SK-N-SH treated with all-trans-retinoic acid at 6 μM for 48 hours (cell line): ENCODE measurements around the gene SUN5.

Experiments used
- ATAC-seq: fragments of 200-7000 bp; cut with Tn5 transposase; 3 replicates; pipeline ENCODE4 v1.9.1; 2020; ENCODE audit warnings: mild to moderate bottlenecking, moderate library complexity
- ARNTL ChIP-seq: fragments of 450-650 bp; formaldehyde crosslinking; IDR thresholded peaks from 2 replicates; pipeline ENCODE4 v1.5.0; 2020; ENCODE audit warnings: low read depth, mild to moderate bottlenecking, moderate library complexity, borderline replicate concordance
- BACH2 ChIP-seq: fragments of 250-450 bp; sonication (Bioruptor Pico); IDR thresholded peaks from 2 replicates; pipeline ENCODE4 v1.9.0; 2021; ENCODE audit warnings: mild to moderate bottlenecking, borderline replicate concordance
- CREB5 ChIP-seq: fragments of 250-450 bp; sonication (Bioruptor Pico); IDR thresholded peaks from 2 replicates; pipeline ENCODE4 v1.5.1; 2020; ENCODE audit warnings: low read depth, mild to moderate bottlenecking, moderate library complexity
- CSRNP3 ChIP-seq: fragments of 250-450 bp; sonication (Bioruptor Pico); IDR thresholded peaks from 2 replicates; pipeline ENCODE4 v1.5.1; 2021; ENCODE audit warnings: mild to moderate bottlenecking, moderate library complexity
- ESRRG ChIP-seq: fragments of 250-450 bp; sonication (Bioruptor Pico); IDR thresholded peaks from 2 replicates; pipeline ENCODE4 v1.6.1; 2021; ENCODE audit warnings: mild to moderate bottlenecking
- GLIS3 ChIP-seq: fragments of 250-450 bp; sonication (Bioruptor Pico); IDR thresholded peaks from 2 replicates; pipeline ENCODE4 v1.5.0; 2020; ENCODE audit warnings: mild to moderate bottlenecking, moderate library complexity
- ISL1 ChIP-seq: fragments of 250-450 bp; sonication (Bioruptor Pico); IDR thresholded peaks from 2 replicates; pipeline ENCODE4 v2.1.2; 2022; ENCODE audit warnings: mild to moderate bottlenecking, moderate library complexity
- OSR1 ChIP-seq: fragments of 250-450 bp; sonication (Bioruptor Pico); IDR thresholded peaks from 2 replicates; pipeline ENCODE4 v1.8.0; 2022; ENCODE audit warnings: moderate library complexity, mild to moderate bottlenecking, inconsistent platforms
- PATZ1 ChIP-seq: fragments of 250-450 bp; sonication (Bioruptor Pico); IDR thresholded peaks from 2 replicates; pipeline ENCODE4 v1.8.0; 2020; ENCODE audit warnings: mild to moderate bottlenecking, moderate library complexity, borderline replicate concordance
- POU6F1 ChIP-seq: fragments of 250-450 bp; sonication (Bioruptor Pico); IDR thresholded peaks from 2 replicates; pipeline ENCODE4 v1.8.0; 2021; ENCODE audit warnings: low read depth, mild to moderate bottlenecking, moderate library complexity, borderline replicate concordance
- PPARA ChIP-seq: fragments of 250-450 bp; sonication (Bioruptor Pico); IDR thresholded peaks from 2 replicates; pipeline ENCODE4 v1.5.0; 2020; ENCODE audit warnings: mild to moderate bottlenecking, borderline replicate concordance
- RARB ChIP-seq: fragments of 250-450 bp; sonication (Bioruptor Pico); IDR thresholded peaks from 2 replicates; pipeline ENCODE4 v1.8.0; 2021; ENCODE audit warnings: mild to moderate bottlenecking, moderate library complexity
- SNAI2 ChIP-seq: fragments of 250-450 bp; sonication (Bioruptor Pico); IDR thresholded peaks from 2 replicates; pipeline ENCODE4 v1.5.0; 2020; ENCODE audit warnings: mild to moderate bottlenecking, moderate library complexity
- TCF4 ChIP-seq: fragments of 250-450 bp; sonication (Bioruptor Pico); IDR thresholded peaks from 2 replicates; pipeline ENCODE4 v1.8.0; 2021; ENCODE audit warnings: mild to moderate bottlenecking, moderate library complexity, borderline replicate concordance
- ZC3H10 ChIP-seq: fragments of 250-450 bp; sonication (Bioruptor Pico); IDR thresholded peaks from 2 replicates; pipeline ENCODE4 v1.5.1; 2021; ENCODE audit warnings: mild to moderate bottlenecking, moderate library complexity
- ZFP3 ChIP-seq: fragments of 250-450 bp; sonication (Bioruptor Pico); IDR thresholded peaks from 2 replicates; pipeline ENCODE4 v1.5.0; 2020; ENCODE audit warnings: mild to moderate bottlenecking, moderate library complexity
- ZFP30 ChIP-seq: fragments of 450-650 bp; formaldehyde crosslinking; IDR thresholded peaks from 2 replicates; pipeline ENCODE4 v1.5.0; 2022; ENCODE audit warnings: mild to moderate bottlenecking, moderate library complexity
- ZNF565 ChIP-seq: fragments of 450-650 bp; formaldehyde crosslinking; conservative IDR thresholded peaks from 2 replicates; pipeline ENCODE4 v1.5.0; 2020; ENCODE audit warnings: low read depth, mild to moderate bottlenecking, moderate library complexity
- ZNF70 ChIP-seq: fragments of 450-650 bp; formaldehyde crosslinking; IDR thresholded peaks from 2 replicates; pipeline ENCODE4 v1.5.0; 2020; ENCODE audit warnings: mild to moderate bottlenecking, moderate library complexity
- ZNF8 ChIP-seq: fragments of 450-650 bp; formaldehyde crosslinking; IDR thresholded peaks from 2 replicates; pipeline ENCODE4 v1.5.0; 2020; ENCODE audit warnings: mild to moderate bottlenecking, moderate library complexity

The SUN5 gene

GRCh38 chr20:32991792-32992641, 12.2 kb downstream of the SUN5 start:
- no peak for ATAC-seq
- no peak for TF ChIP-seq PPARA (CRISPR knock-in tag)
- no peak for TF ChIP-seq OSR1
- TF ChIP-seq BACH2 (CRISPR knock-in tag), result no peak
- TF ChIP-seq CSRNP3 (CRISPR knock-in tag), result no peak
- TF ChIP-seq ISL1 (CRISPR knock-in tag), result no peak
- no peak for TF ChIP-seq CREB5 (CRISPR knock-in tag)
- no peak for TF ChIP-seq RARB (CRISPR knock-in tag)
- TF ChIP-seq TCF4 (CRISPR knock-in tag), result no peak
- TF ChIP-seq POU6F1 (CRISPR knock-in tag), result no peak
- TF ChIP-seq ZFP3, result no peak
- no peak for TF ChIP-seq ESRRG
- TF ChIP-seq GLIS3 (CRISPR knock-in tag), result no peak
- TF ChIP-seq ZNF8, result no peak
- TF ChIP-seq ZC3H10 (CRISPR knock-in tag), result no peak
- no peak for TF ChIP-seq PATZ1 (CRISPR knock-in tag)

- ATAC-seq, result no peak
- TF ChIP-seq ZNF565 (CRISPR knock-in tag) (no peak), BACH2 (CRISPR knock-in tag) (no peak), CREB5 (CRISPR knock-in tag) (no peak), ZC3H10 (CRISPR knock-in tag) (no peak), RARB (CRISPR knock-in tag) (no peak), ARNTL (no peak), ISL1 (CRISPR knock-in tag) (no peak), PATZ1 (CRISPR knock-in tag) (no peak), OSR1 (no peak), PPARA (CRISPR knock-in tag) (no peak), ZFP30 (CRISPR knock-in tag) (no peak), SNAI2 (CRISPR knock-in tag) (no peak)
These were observed 12.8 kb downstream of the SUN5 start for GRCh38 chr20:32991383-32991782.

- ATAC-seq, result no peak
- TF ChIP-seq ISL1 (CRISPR knock-in tag) (no peak), PPARA (CRISPR knock-in tag) (no peak), ZFP3 (no peak), ZC3H10 (CRISPR knock-in tag) (no peak), CREB5 (CRISPR knock-in tag) (no peak), ZNF8 (no peak), TCF4 (CRISPR knock-in tag) (no peak), ZNF70 (CRISPR knock-in tag) (no peak)
These were observed 13.8 kb downstream of the SUN5 start for GRCh38 chr20:32990426-32990825.
